ENCODE measurements around the gene ATP6V0B. TPM values are rescaled to one million over a fixed set of nuclear protein-coding genes. Genes with fewer than 3 reads are reported as not detected.

Gene ATP6V0B
- total and polyA plus RNA-seq, 2 of the 13 experiments (the other 11 are each of a cell fraction or from before 2014, with no cell fraction given): 157 to 161 TPM

GRCh38 chr1:43947874-43948437 is 26.8 kb upstream of the ATP6V0B start (continued):
- TF ChIP-seq SOX13 (IDR thresholded peaks at IDR 0.05) (no peak), SOX13 (CRISPR knock-in tag; conservative IDR thresholded peaks at IDR 0.05 in 1 of 2, IDR thresholded peaks at IDR 0.05 in 1 of 2) (peak in 1 of 2 experiments; percentile 19; a peak in 1 of 4 replicates), ASH2L (IDR thresholded peaks at IDR 0.05; ENCODE audit: insufficient read length, low read depth, low read length) (no peak), RERE (CRISPR knock-in tag; IDR thresholded peaks at IDR 0.05; ENCODE audit: low read depth) (no peak), ZNF263 (CRISPR knock-in tag; IDR thresholded peaks at IDR 0.05) (peak; percentile 58), HOXA3 (CRISPR knock-in tag; IDR thresholded peaks at IDR 0.05) (peak; percentile 17; the same call in 1 of the 2 replicates), ZBTB7B (CRISPR knock-in tag; IDR thresholded peaks at IDR 0.05) (no peak), ZC3H4 (CRISPR knock-in tag; IDR thresholded peaks at IDR 0.05; ENCODE audit: borderline replicate concordance) (no peak), SALL1 (CRISPR knock-in tag; IDR thresholded peaks at IDR 0.05) (0 out of 2 replicates have a peak, but pooled peaks have one; percentile 12), IRF2 (CRISPR knock-in tag; IDR thresholded peaks at IDR 0.05) (no peak), CENPX (CRISPR knock-in tag; IDR thresholded peaks at IDR 0.05) (no peak), ZNF432 (CRISPR knock-in tag; IDR thresholded peaks at IDR 0.05; ENCODE audit: borderline replicate concordance) (no peak)
- TF ChIP-seq, protein P1, sequence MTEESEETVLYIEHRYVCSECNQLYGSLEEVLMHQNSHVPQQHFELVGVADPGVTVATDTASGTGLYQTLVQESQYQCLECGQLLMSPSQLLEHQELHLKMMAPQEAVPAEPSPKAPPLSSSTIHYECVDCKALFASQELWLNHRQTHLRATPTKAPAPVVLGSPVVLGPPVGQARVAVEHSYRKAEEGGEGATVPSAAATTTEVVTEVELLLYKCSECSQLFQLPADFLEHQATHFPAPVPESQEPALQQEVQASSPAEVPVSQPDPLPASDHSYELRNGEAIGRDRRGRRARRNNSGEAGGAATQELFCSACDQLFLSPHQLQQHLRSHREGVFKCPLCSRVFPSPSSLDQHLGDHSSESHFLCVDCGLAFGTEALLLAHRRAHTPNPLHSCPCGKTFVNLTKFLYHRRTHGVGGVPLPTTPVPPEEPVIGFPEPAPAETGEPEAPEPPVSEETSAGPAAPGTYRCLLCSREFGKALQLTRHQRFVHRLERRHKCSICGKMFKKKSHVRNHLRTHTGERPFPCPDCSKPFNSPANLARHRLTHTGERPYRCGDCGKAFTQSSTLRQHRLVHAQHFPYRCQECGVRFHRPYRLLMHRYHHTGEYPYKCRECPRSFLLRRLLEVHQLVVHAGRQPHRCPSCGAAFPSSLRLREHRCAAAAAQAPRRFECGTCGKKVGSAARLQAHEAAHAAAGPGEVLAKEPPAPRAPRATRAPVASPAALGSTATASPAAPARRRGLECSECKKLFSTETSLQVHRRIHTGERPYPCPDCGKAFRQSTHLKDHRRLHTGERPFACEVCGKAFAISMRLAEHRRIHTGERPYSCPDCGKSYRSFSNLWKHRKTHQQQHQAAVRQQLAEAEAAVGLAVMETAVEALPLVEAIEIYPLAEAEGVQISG (CRISPR knock-in tag; IDR thresholded peaks at IDR 0.05): peak; percentile 38
- TF ChIP-seq, protein P2, sequence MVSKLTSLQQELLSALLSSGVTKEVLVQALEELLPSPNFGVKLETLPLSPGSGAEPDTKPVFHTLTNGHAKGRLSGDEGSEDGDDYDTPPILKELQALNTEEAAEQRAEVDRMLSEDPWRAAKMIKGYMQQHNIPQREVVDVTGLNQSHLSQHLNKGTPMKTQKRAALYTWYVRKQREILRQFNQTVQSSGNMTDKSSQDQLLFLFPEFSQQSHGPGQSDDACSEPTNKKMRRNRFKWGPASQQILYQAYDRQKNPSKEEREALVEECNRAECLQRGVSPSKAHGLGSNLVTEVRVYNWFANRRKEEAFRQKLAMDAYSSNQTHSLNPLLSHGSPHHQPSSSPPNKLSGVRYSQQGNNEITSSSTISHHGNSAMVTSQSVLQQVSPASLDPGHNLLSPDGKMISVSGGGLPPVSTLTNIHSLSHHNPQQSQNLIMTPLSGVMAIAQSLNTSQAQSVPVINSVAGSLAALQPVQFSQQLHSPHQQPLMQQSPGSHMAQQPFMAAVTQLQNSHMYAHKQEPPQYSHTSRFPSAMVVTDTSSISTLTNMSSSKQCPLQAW (CRISPR knock-in tag; IDR thresholded peaks at IDR 0.05): no peak

Measured in HepG2 (cell line).